H4 (cell line): ENCODE results near the gene SRSF10. TPM values are rescaled to one million over a fixed set of nuclear protein-coding genes. Genes with fewer than 3 reads are reported as not detected.

Experiments used
- total RNA-seq: library from RNA; depleted of rRNA; stranded (reverse); fragments of >200 nt; shearing (Covaris generic); gene quantifications from 2 replicates; pipeline ENCODE4 v1.2.3, GENCODE V29; 2014; rRNA removed

SRSF10 gene
- total RNA-seq, 1 experiment from 2014 or later, result 83.4 TPM

Other genes starting within 250 kb of the SRSF10 start
- gene ELOA, start 236.9 kb downstream of the SRSF10 start, total RNA-seq, result 38.3 and 48.1 TPM in 2 replicates
- 46.5 and 51.4 TPM in 2 replicates for gene PITHD1, start 201.9 kb downstream of the SRSF10 start, total RNA-seq
- gene LYPLA2, start 189.2 kb downstream of the SRSF10 start, total RNA-seq, result 35.4 and 36.2 TPM in 2 replicates
- gene GALE, start 179.6 kb downstream of the SRSF10 start, total RNA-seq, result 128 and 142 TPM in 2 replicates
- 34.0 and 34.5 TPM in 2 replicates for gene HMGCL, start 154.9 kb downstream of the SRSF10 start, total RNA-seq
- 75.9 and 90.5 TPM in 2 replicates for gene FUCA1, start 112.0 kb downstream of the SRSF10 start, total RNA-seq
- not detected in 2 replicates for gene CNR2, start 67.0 kb downstream of the SRSF10 start, total RNA-seq
- gene PNRC2, start 20.5 kb downstream of the SRSF10 start, total RNA-seq, result 73.3 and 85.8 TPM in 2 replicates
- gene MYOM3, start 131.8 kb upstream of the SRSF10 start, total RNA-seq, result not detected in 2 replicates
- gene IL22RA1, start 162.8 kb upstream of the SRSF10 start, total RNA-seq, result 0.85 and 1.2 TPM in 2 replicates
- 0.21 and 0.90 TPM in 2 replicates for gene IFNLR1, start 207.0 kb upstream of the SRSF10 start, total RNA-seq